GOT3 (cell line): ENCODE results near the gene CCDC32.
A peak's percentile ranks its signal among the peaks of the same experiment; 100 is the strongest.

Experiments
- DNase-seq: peaks from one replicate; lab custom pipeline; 2025; ENCODE audit warnings: mixed read lengths; lab: John Stamatoyannopoulos, UW

CCDC32 gene

DNA sequence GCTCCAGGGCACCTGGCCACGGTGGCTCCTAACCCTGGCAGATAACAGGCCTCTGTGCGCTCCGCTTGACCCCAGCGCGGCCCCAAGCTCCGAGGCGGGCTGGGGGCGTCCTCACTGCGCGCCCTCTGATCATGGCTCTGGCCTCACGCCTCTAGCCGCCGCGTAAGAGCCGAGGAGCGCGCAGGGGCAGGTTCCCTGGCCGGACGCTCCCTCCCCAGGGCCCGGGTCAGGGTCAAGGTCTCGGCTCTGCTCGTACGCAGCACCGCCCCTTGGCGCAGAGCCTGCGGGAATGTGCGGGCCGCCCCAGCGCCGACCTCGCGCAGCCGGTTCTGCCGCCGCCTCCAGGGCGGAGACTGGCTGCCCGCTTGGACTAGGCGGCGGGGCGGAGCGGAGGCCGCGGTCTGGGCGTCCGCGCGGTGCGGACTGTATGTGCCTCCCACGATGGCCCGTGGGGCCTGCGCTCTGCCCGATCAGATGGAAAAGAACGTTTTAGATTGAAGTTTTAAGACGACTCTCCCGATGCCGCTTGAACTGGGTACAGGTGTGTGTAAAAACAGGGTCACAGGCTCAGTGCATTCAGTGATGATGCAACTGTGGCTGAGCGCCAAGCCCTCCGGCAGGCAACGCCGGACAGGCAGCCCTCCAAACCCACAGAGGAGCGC is 53.2 kb downstream of the CCDC32 start:
- no peak for DNase-seq

DNA sequence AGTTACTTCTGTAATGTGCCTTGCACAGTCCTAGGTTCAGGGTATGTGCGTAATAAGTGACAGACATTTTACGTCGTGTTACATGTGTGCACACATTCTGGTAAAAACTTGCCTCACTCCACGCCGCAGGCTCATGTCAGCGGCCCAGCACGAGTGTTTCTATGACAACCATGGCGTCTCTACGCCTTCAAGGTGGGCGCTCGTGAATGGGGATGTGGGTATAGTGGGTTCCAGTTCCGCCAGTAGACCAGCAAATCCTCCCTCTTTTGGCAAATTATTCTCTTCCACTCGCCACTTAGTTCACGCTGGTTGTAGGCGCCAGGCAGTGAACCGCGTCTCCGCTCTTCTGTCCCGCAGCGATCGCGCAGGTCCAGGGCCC is 53.8 kb downstream of the CCDC32 start:
- no peak for DNase-seq

DNA sequence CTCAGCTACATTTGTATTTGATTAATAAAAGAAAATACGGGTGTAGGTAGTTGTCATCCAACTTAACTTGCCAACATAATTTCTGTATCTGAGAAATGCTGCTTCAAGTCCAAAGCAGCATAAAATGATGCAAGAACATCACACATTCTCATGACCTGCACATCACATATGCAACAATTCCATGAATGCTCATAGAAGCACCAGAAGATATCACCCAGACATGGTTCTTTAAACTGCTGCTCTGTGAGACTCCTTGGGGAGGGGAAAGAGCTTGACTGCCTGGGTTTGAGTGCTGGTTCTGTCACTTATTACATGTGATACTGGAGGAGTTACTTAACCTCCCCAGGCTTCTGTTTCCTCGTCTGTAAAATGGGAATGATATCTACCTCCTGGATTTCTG is 54.6 kb downstream of the CCDC32 start:
- DNase-seq = no peak

DNA sequence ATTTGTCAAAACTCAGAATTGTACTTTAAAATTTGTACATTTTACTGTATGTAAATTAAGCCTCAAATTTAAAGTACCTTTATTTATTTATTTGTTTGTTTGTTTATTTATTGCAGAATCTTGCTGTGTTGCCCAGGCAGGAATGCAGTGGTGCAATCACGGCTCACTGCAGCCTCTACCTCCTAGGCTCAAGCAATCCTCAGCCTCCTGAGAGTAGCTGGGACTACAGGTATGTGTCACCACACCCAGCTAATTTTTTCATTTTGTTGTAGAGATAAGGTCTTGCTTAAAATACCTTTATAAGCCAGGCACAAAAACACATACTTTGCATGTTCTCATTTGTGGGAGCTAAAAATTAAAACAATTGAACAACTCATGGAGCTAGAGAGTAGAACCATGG is 56.6 kb downstream of the CCDC32 start:
- DNase-seq = no peak

DNA sequence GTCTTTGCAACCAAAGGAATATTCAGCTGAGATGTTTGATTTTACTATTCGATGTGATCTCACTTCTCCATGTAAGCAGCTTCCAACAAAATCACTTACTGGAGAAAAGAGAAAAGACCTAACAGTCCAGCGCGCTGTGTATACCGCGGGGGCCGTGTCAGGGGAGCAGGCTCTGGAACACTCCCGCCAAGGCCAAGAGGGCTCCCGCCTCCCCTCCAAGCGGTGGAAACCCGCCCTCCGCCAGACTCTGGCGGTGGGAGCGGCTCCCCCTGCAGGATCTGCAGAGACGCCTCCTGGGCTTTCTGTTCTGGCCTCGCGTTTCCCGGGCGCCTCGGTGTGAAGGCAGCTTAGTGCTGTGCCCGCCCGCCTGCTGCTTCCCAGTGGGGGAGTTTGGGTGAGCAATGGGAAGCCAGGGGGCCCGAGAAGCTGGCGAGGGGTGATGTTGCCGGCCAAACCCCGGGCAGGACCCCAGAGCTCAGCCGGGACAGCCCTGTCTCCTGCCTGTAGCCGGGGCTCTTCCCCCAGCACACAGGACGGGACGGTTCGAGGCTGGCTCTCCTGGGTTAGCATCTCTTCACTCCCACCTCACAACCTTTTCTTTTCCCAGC is 57.8 kb downstream of the CCDC32 start:
- DNase-seq = peak; percentile 48
